NCI-H1092 (cell line): ENCODE results near the gene CRELD2.

Experiments used
- DNase-seq: peaks from one replicate; lab custom pipeline; 2025; lab: John Stamatoyannopoulos, UW

The CRELD2 gene

DNA sequence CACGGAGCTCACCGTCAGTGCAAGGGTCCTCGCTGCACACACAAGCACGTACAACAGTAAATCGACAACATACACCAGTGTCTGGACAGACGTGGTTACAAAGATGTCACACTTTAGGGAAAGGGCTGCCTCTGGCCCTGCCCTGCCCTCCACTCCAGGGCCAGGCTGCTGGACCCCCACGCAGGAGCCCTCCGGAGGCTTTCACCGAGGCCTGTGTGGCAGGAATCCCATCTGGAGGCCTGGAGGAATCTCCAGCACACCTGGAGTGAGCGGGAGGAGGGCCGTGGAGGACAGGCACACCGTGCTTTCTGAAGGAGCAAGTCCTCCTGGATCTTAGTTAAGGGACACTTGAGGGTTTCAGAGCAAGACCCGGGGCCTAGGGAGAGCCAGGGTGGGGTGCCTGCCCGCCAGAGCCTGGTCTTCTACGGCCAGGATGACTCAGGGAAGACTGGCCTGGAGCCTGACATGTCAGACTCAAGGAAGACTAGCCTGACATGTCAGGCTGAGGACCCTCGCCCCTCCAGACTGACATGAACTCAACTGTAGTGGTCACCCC lies 40.0 kb downstream of the CRELD2 start:
- no peak for DNase-seq

DNA sequence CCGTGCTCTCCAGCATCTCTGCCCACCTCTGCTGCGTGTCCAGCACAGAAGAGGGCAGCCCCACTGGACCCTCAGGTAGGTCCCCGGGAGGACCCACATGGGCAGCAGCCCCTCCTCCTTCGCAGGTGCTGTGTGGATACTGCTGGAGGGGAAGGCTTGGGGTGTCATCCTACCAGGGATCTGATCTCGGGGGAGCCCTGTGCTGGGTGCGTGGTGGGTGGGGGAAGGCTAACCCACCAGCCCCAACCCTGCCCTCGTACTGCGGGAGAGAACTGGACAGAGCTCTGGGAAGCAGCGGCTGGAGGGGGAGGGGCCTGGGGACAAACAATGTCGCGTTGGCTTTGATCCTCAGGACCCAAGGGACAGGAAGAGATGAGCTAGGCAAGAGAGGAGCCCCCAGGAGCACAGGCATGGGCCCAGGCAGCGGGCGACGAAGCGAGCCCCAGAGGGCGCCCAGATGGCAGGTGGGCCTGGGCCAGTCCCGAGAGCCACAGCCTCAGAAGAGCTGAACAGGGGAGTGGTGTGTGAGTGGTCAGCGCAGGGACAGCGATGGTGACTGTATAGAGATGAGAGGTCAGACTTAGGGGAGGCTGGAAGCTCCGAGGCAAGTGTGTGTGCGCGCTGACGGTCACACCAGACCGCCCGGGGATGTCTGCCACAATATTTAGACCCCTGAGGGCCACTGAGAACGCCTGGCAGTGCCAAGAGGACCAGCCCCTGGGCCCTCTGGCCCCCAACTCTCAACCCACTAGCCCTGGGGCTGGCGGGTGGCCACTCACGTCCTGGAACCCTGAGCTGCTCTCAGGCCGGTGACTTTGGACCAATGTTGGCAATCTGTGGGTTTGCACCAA lies 40.7 kb downstream of the CRELD2 start:
- no peak for DNase-seq

DNA sequence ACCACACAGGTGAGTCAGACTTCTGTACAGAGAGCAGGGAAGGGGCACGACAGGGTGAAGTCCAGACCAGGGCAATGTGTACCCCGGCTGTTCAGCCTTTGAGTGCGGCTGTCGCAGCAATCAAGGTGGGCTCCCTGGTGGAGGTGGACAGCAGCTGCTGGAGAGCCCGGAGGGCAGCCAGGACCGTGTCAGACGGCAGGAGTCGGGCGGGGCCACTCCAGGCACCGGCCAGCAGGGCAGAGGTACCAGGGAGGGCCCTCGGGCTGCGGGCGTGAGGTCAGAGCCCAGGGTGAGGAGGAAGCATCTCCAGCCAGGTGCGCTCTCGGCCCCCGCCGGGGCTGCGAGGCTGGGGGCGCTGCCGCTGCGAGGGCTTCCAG lies 41.3 kb downstream of the CRELD2 start:
- DNase-seq = no peak

DNA sequence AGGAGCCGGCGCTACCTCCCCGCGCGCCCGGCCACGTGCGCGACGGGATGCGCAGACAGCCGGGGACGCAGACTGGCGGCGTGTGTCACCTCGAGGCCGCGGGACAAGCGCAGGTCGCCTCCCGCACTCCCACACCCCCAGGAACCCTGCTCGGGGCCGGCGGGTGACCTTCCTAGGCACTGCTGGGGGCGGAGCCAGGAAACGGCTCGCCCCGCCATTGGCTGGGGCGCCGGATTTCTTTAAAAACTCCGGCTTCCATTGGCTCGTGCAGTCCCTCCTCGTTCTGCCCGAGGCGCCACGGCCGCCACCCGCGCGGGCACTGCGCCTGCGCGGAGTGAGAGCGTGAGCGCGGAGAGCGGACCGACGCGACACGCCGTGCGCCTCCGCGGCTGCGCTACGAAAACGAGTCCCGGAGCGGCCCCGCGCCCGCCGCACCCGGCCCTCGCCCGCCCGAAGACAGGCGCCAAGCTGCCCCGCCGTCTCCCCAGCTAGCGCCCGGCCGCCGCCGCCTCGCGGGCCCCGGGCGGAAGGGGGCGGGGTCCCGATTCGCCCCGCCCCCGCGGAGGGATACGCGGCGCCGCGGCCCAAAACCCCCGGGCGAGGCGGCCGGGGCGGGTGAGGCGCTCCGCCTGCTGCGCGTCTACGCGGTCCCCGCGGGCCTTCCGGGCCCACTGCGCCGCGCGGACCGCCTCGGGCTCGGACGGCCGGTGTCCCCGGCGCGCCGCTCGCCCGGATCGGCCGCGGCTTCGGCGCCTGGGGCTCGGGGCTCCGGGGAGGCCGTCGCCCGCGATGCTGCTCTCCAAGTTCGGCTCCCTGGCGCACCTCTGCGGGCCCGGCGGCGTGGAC lies 41.9 kb downstream of the CRELD2 start, which contains the start of gene PIM3:
TSS of gene PIM3 (plus strand) at position 614 of the 846 bp plus-strand sequence. CDS start at position 790, 176 bp downstream.
- peak; percentile 78 for DNase-seq

DNA sequence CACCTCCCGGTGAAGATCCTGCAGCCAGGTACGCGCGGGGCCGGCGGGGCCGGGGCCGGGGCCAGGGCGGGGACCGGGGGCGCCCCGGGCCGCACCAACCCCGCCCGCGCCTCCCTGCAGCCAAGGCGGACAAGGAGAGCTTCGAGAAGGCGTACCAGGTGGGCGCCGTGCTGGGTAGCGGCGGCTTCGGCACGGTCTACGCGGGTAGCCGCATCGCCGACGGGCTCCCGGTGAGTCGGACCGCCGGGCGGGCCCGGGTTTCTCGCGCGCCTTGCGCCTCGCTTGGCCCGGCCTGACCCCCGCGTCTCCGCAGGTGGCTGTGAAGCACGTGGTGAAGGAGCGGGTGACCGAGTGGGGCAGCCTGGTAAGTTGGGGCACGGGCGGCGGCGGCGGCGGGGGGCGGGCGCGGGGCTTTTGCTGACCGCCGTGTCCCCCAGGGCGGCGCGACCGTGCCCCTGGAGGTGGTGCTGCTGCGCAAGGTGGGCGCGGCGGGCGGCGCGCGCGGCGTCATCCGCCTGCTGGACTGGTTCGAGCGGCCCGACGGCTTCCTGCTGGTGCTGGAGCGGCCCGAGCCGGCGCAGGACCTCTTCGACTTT lies 42.7 kb downstream of the CRELD2 start:
- no peak for DNase-seq

DNA sequence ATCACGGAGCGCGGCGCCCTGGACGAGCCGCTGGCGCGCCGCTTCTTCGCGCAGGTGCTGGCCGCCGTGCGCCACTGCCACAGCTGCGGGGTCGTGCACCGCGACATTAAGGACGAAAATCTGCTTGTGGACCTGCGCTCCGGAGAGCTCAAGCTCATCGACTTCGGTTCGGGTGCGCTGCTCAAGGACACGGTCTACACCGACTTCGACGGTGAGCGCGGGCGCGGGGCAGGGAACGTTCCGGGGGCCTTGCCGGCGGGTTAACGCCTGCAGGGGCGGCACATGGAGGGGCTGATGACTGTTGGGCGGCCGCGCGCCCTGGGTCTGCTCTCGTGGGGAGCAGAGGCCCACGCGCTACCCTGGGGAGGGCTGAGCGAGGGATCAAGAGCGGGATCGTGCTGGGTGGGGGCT lies 43.2 kb downstream of the CRELD2 start:
- DNase-seq = no peak

DNA sequence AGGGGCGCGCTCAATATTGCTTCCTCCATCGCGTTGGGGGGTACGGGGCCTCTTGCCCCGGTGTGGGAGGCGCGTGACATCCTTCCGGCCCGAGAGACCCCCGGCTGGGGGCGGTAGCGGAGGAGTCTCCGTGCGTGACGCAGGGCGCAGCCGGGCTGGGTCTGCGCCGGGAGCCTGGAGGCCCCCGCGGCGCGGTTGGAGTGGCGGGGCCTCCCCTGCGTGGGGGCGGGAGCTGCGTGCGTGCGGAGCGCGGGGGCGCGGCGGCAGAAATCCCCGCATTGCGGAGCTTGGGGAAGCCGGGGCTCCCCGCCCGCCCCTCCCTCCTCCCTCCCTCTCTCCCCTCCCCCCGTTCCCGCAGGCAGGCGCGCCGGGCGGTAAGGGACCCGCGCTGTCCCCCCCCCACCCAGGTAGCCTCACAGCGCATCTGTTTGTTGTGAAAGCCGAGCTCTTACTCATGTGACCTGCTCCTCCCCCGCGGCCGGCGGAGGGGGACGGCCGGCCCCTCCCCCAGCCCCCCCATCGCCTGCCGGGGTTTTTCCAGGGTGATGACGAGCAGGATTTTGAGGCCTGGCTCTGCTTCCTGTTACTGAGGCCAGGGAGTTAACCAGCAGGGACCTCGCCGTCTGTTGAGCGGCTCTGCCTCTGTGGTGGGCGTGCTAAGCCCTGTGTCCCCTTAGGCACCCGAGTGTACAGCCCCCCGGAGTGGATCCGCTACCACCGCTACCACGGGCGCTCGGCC lies 43.7 kb downstream of the CRELD2 start:
- peak; percentile 5 for DNase-seq

DNA sequence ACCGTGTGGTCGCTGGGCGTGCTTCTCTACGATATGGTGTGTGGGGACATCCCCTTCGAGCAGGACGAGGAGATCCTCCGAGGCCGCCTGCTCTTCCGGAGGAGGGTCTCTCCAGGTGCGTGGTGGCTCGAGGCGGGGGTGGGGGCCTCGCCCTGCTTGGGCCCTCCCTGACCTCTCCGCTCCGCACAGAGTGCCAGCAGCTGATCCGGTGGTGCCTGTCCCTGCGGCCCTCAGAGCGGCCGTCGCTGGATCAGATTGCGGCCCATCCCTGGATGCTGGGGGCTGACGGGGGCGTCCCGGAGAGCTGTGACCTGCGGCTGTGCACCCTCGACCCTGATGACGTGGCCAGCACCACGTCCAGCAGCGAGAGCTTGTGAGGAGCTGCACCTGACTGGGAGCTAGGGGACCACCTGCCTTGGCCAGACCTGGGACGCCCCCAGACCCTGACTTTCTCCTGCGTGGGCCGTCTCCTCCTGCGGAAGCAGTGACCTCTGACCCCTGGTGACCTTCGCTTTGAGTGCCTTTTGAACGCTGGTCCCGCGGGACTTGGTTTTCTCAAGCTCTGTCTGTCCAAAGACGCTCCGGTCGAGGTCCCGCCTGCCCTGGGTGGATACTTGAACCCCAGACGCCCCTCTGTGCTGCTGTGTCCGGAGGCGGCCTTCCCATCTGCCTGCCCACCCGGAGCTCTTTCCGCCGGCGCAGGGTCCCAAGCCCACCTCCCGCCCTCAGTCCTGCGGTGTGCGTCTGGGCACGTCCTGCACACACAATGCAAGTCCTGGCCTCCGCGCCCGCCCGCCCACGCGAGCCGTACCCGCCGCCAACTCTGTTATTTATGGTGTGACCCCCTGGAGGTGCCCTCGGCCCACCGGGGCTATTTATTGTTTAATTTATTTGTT lies 44.6 kb downstream of the CRELD2 start:
- no peak for DNase-seq

DNA sequence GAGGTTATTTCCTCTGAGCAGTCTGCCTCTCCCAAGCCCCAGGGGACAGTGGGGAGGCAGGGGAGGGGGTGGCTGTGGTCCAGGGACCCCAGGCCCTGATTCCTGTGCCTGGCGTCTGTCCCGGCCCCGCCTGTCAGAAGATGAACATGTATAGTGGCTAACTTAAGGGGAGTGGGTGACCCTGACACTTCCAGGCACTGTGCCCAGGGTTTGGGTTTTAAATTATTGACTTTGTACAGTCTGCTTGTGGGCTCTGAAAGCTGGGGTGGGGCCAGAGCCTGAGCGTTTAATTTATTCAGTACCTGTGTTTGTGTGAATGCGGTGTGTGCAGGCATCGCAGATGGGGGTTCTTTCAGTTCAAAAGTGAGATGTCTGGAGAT lies 45.2 kb downstream of the CRELD2 start:
- no peak for DNase-seq

DNA sequence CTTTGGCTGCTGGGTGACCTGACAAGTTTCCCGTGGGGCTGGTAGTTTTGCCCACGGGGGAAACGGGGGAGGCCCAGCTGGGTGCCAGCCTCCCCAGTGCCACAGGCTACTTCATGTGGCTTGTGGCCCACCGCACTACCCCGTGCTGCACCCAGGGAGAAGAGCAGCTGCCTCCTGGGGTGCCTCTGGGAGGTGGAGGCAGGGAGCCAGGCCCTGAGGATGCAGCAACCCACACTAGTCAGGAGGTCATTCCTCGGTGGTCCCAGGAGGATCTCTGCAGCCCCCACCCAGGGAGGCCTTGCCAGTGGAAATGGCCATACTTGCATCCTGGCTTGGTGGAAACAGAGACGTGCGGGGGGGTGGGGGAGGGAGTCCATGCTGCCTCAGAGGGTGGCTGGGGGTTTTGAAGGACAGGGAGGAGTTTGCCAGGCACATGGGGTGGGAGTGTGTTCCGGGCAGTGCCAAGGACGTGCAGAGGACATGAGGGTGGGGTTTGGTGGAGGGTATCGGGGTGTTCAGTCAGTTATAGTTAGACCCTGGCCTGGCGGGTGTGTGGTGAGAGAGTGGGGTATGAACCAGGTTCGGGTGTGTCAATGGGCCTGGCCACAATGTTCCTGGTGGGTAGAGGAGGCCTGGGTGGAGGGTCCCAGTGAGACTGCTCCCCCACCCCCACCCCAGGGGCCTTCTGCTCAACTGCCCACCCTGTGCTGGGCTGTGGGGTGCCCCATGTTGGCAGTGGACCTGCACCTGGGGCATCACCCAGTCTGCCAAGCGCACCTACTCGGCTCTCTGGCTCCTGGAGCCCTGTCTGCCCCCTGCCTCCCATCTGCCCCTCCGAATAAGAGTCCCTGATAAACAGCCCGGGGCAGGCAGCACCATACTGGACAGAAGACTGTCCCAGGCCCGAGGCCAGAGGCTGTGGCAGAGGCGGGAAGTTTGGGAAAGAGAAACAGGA lies 46.0 kb downstream of the CRELD2 start:
- no peak for DNase-seq

DNA sequence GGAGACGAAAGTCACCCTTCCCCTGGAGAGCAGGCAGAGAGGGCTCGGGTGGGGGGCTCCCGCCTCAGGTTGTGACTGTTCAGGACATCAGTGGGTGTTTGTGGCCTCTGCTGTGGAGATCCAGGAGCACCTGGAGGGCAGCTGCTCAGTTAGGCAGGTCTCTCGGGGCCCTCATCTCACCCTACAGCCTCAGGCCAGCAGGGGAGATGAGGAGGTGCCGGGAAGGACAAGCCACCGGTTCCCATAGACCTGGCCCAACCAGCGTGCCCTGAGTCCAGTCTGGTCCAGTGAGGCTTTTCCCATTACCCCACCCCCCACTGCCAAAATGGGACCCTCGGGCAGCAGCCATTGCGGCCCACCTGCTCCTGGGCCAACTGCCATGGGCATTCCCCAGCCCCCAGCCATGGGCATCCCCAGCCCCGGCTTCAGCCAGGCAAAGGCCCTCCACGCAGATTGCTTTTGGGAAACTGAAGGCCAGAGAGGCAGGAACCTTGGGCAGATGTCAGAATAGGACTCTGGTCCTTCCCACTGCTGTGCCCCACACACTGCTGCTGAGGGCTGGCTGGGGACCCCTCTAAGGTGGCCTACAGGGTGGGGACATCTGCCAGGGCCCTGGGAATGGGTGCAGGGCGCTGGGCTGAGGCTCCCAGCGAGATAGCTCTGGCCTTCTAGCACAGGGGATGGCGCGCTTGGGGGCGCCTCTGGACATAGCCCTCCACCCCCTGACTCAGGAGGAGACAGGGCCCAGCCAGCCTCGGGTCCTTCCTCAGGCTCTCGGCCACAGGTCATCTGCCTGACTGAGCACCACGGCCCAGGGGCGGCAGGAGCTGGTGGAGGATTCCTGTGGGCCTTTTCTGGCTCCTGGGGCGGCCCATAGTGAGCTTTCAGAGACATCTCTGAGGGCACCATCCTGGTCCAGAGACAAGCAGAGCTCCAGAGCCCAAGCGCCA lies 46.9 kb downstream of the CRELD2 start:
- no peak for DNase-seq

DNA sequence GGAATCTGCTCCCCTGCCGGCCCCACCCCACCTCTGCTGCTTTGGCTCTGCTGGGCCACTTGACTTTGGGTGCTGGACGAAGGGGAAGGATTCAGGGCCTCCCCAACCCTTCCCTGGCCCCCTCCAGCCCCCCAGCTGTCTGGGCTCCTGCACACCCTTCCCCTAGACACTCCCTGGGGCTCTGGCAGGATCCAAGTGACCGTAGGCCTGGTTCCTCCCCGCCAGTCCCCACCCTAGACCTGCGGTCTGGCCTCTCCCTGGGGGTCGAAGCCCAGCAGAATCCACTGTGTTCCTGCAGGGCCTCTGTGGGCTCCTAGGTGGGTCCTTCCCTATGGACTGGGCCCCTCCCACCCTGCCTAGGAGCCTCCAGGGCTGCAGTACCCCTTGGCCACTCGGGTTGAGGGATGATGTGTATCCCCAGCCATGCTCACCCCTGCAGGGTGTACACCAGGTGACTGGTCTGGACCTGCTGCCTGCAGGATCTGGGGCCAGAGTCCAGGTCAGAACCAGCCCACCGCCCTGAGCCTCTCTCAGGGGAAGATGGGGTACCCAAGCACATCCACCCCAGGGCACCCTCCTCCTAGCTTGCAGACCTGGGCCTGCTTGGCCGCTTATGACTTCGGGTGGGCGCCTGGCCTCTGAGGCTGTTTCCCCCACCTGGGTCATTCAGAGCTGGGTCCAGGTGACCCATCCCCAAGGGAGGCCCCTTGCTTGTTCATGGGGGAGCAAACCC lies 47.8 kb downstream of the CRELD2 start:
- no peak for DNase-seq

DNA sequence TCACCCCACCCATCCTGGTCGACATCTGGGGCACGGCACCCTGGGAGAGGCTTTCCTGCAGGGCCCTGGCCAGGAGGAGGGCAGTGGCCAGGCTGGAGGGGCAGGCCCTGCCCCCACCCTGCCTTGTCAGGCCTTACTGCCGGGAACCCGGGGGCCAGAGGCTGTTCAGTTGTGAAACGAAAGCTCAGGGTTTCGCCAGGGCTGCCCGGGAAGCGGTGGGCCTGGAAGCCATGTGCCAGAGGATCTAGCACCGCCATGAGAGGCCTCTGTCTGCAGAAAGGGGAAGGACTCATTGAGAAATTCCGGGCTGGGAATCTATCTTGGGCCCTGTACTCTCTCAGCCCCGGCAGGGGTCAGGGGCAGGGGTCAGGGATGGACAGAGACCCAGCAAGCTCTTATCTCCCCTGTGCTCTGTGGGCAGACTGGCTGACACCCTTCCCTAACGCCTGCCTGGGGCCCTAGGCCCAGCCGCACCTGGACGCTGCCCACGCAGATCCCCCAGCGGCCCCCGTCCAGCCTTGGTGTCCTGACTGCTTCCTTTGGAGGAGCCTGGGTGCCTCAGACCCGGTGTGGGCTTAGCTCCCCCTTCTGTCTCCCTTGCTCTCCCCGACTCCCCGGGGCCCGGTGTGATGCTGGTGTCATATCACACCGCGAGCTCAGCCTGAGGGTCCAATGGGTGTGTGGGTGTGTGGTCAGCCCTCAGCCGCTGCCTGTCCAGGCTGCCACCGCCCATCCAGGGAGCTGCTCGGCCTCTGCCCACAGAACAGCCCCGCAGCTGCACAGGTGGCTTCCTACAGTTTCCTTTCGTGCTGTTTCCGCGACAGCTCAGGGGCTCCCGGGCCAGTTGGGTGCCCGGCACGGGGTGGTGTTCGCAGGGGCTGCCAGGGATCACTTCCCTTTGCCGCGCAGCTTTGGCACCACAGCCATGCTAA lies 48.6 kb downstream of the CRELD2 start:
- DNase-seq = no peak

DNA sequence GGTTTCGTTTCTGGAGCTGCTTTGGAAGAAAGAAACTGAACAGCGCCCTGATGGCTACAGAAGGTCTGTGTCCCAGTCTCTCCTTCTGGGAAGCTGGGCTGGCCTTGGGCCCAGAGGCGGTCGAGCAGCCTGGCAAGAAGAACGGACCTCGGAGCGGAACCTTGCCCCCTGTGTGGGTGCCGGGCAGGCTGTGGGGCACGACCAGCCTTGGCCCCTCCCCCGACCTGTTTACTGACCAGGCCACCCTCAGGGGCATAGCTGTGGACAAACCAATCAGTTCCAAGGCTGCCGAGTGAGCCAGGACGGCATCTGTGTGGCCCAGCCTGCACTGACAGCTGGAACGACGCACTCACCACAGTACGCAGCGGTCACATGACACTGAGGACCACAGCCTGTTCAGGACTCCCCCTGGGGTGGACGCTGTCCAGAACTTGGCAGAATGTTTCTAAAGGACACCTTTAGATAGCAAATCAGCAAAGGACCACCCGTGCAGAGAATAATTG lies 49.3 kb downstream of the CRELD2 start:
- no peak for DNase-seq

DNA sequence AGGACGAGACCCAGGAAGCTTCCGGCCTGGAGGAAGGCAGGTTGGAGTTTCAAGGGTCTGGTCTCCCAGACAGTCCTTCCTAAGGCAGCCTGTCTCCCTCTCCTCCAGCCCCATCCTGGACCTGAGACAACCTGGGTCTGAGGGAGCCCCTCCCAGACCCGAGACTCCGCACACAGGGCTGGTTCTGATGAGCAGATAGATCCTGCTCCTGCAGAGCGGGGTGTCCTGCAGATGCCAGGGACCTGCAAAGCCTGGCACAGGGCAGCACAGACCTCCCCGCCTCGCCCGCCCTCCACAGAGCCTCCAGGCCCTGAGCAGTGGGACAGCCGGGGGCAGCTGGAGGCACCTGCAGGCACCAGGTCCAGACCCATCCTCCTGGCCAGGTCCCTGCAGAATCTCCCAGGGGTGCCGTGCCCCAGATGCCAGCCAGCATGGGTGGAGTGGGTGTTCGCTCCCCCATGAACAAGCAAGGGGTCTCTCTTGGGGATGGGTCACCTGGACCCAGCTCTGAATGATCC lies 49.9 kb downstream of the CRELD2 start:
- no peak for DNase-seq
